Peyer's patch (tissue), 4 donors: ENCODE data around the gene ABCA2. TPM values are rescaled to one million over a fixed set of nuclear protein-coding genes. Genes with fewer than 3 reads are reported as not detected.
"Not testable (repeated sequence)": the region's sequence is repeated elsewhere in the genome, so short reads cannot be mapped to it uniquely, and the experiment has no call there.

ENCODE experiments used
- DNase-seq, 3 donors: peaks; one replicate each; pipeline ENCODE4 v3.0.0-alpha.2; 2017 to 2019
- H3K27ac ChIP-seq, 4 donors: fragments of 200-600 bp; sonication (generic); one replicate each; pipeline ENCODE4 v1.5.1; 2016 to 2019
- H3K27me3 ChIP-seq, 2 donors: fragments of 200-600 bp; sonication (generic); one replicate each; pipeline ENCODE4 v1.5.1; 2019
- H3K36me3 ChIP-seq, 3 donors: fragments of 200-600 bp; sonication (generic); one replicate each; pipeline ENCODE4 v1.5.1; 2016 to 2019
- H3K4me1 ChIP-seq, 4 donors: fragments of 200-600 bp; sonication (generic); one replicate each; pipeline ENCODE4 v1.5.1; 2016 to 2019
- H3K4me3 ChIP-seq, 4 donors: fragments of 200-600 bp; sonication (generic); 1 replicate in 3 of 4; 2 replicates in 1 of 4; pipeline ENCODE4 v1.5.1; 2016 to 2019; ENCODE audit warnings: mild to moderate bottlenecking in 1 of 4
- H3K9me3 ChIP-seq, 4 donors: fragments of 200-600 bp; sonication (generic); one replicate each; pipeline ENCODE4 v1.5.1; 2016 to 2019; ENCODE audit warnings: mild to moderate bottlenecking in 1 of 4
- CTCF ChIP-seq, 6 experiments: fragments of 450-650 bp in 4 of 6; fragments of 200-600 bp in 2 of 6; sonication (generic) in 1 of 6; IDR thresholded peaks; one replicate each; pipeline ENCODE4 v1.5.1; 2017 to 2019; ENCODE audit warnings: antibody characterized with exemption in 6 of 6, mild to moderate bottlenecking in 3 of 6, moderate library complexity in 1 of 6
- POLR2A ChIP-seq, 2 donors: fragments of 450-650 bp; IDR thresholded peaks; one replicate each; pipeline ENCODE4 v1.5.1; 2017; ENCODE audit warnings: antibody characterized with exemption in 2 of 2, mild to moderate bottlenecking in 2 of 2, moderate library complexity in 2 of 2
- total RNA-seq, 4 donors: library from RNA; depleted of rRNA; stranded (reverse); fragments of >200 nt; gene quantifications; one replicate each; pipeline ENCODE4 v1.1.0, GENCODE V29; 2016

Gene ABCA2
- total RNA-seq, 4 donors from 2014 or later = 46.4 to 69.0 (median 49.0) TPM

GRCh38 chr9:137065336-137065967 is 37.4 kb upstream of the ABCA2 start:
- Histone ChIP-seq H3K9me3 (no peaks in the 10 kb centered on the region), H3K4me3 (no peak overlapping the region), H3K27me3 (peaks cover 0 to 8% of the 10 kb centered on the region in 2 donors), H3K4me1 (peaks cover 0 to 31% (median 10%) of the 10 kb centered on the region in 4 donors), H3K36me3 (no peaks in the 10 kb centered on the region), H3K27ac (no peak overlapping the region)
- DNase-seq = no peak
- TF ChIP-seq CTCF (IDR thresholded peaks at IDR 0.05) (no peak), POLR2A (IDR thresholded peaks at IDR 0.05) (no peak)

GRCh38 chr9:137064880-137065164 is 36.8 kb upstream of the ABCA2 start:
- peaks cover 0 to 27% (median 7%) of the 10 kb centered on the region in 4 donors for H3K4me1 ChIP-seq
- H3K27me3 ChIP-seq = peaks cover 0 to 8% of the 10 kb centered on the region in 2 donors
- no peak for DNase-seq
- TF ChIP-seq POLR2A (IDR thresholded peaks at IDR 0.05) = no peak
- no peak for TF ChIP-seq CTCF (IDR thresholded peaks at IDR 0.05)
- H3K4me3 ChIP-seq = no peak overlapping the region
- H3K36me3 ChIP-seq = no peaks in the 10 kb centered on the region
- no peaks in the 10 kb centered on the region for H3K9me3 ChIP-seq
- no peak overlapping the region for H3K27ac ChIP-seq

- Histone ChIP-seq H3K4me1 (peaks cover 0 to 21% (median 3%) of the 10 kb centered on the region in 4 donors), H3K27me3 (peaks cover 0 to 4% of the 10 kb centered on the region in 2 donors), H3K4me3 (no peak overlapping the region), H3K36me3 (no peaks in the 10 kb centered on the region), H3K27ac (no peak overlapping the region), H3K9me3 (no peaks in the 10 kb centered on the region)
- TF ChIP-seq CTCF (IDR thresholded peaks at IDR 0.05) = peak; percentile 79 to 97 (median 96)
- TF ChIP-seq POLR2A (IDR thresholded peaks at IDR 0.05) = no peak
- DNase-seq = peak; percentile 28 to 85 (median 83)
These were observed 36.2 kb upstream of the ABCA2 start for GRCh38 chr9:137064027-137064879.

- H3K27me3 ChIP-seq = no peaks in the 10 kb centered on the region
- H3K36me3 ChIP-seq = no peaks in the 10 kb centered on the region
- TF ChIP-seq CTCF (IDR thresholded peaks at IDR 0.05) (no peak), POLR2A (IDR thresholded peaks at IDR 0.05) (no peak)
- no peak overlapping the region for H3K4me3 ChIP-seq
- DNase-seq = no peak
- no peaks in the 10 kb centered on the region for H3K9me3 ChIP-seq
- H3K27ac ChIP-seq = no peak overlapping the region
- peaks cover 0 to 14% (median 3%) of the 10 kb centered on the region in 4 donors for H3K4me1 ChIP-seq
These were observed 35.4 kb upstream of the ABCA2 start for GRCh38 chr9:137063311-137064026.

GRCh38 chr9:137062798-137063197 is 34.8 kb upstream of the ABCA2 start:
- not testable (repeated sequence) for H3K4me3 ChIP-seq, H3K36me3 ChIP-seq, H3K27ac ChIP-seq, DNase-seq, H3K9me3 ChIP-seq, H3K27me3 ChIP-seq
- peaks cover 0 to 10% (median 3%) of the 10 kb centered on the region in 4 donors for H3K4me1 ChIP-seq

- DNase-seq = no peak
- Histone ChIP-seq H3K27me3 (no peaks in the 10 kb centered on the region), H3K36me3 (no peaks in the 10 kb centered on the region), H3K4me1 (peaks cover 0 to 14% (median 4%) of the 10 kb centered on the region in 4 donors), H3K4me3 (no peak overlapping the region), H3K9me3 (no peaks in the 10 kb centered on the region), H3K27ac (no peak overlapping the region)
- TF ChIP-seq CTCF (IDR thresholded peaks at IDR 0.05) = no peak
- no peak for TF ChIP-seq POLR2A (IDR thresholded peaks at IDR 0.05)
These were observed 34.3 kb upstream of the ABCA2 start for GRCh38 chr9:137062384-137062783.
